Liver (tissue), 9 donors: ENCODE results near the gene DIABLO. TPM values are rescaled to one million over a fixed set of nuclear protein-coding genes. Genes with fewer than 3 reads are reported as not detected.

Experiments used
- DNase-seq: peaks from one replicate; pipeline ENCODE4 v3.0.0-alpha.2; 2017; ENCODE audit warnings: low spot score
- H3K27ac ChIP-seq, 2 donors: one replicate each; pipeline ENCODE4 v1.7.0; 2013; ENCODE audit warnings: inconsistent platforms in 2 of 2, low read length in 2 of 2, control low read depth in 1 of 2, low read depth in 1 of 2, mild to moderate bottlenecking in 1 of 2
- H3K27me3 ChIP-seq, 4 donors: one replicate each; pipeline versions ENCODE4 v1.6.1 to v1.7.0; 2013; ENCODE audit warnings: low read length in 3 of 4, inconsistent platforms in 1 of 4, mild to moderate bottlenecking in 1 of 4, moderate library complexity in 1 of 4; ENCODE audit not compliant: control insufficient read depth in 4 of 4, insufficient read depth in 4 of 4
- H3K36me3 ChIP-seq, 4 donors: one replicate each; pipeline versions ENCODE4 v1.6.1 to v1.7.0; 2013; ENCODE audit warnings: low read length in 3 of 4, mild to moderate bottlenecking in 3 of 4, low read depth in 1 of 4, moderate library complexity in 1 of 4; ENCODE audit not compliant: control insufficient read depth in 4 of 4, insufficient read depth in 3 of 4
- H3K4me1 ChIP-seq, 4 donors: one replicate each; pipeline versions ENCODE4 v1.6.1 to v1.7.0; 2013; ENCODE audit warnings: low read length in 3 of 4, mild to moderate bottlenecking in 3 of 4, moderate library complexity in 1 of 4; ENCODE audit not compliant: control insufficient read depth in 4 of 4, insufficient read depth in 4 of 4
- H3K4me3 ChIP-seq, 3 donors: one replicate each; pipeline versions ENCODE4 v1.6.1 to v1.7.0; 2013; ENCODE audit warnings: low read length in 3 of 3, control low read depth in 1 of 3, low read depth in 1 of 3, mild to moderate bottlenecking in 1 of 3
- H3K9ac ChIP-seq, 2 donors: one replicate each; pipeline ENCODE4 v1.7.0; 2013; ENCODE audit warnings: low read length in 2 of 2, mild to moderate bottlenecking in 2 of 2, moderate library complexity in 2 of 2, control low read depth in 1 of 2, low read depth in 1 of 2
- H3K9me3 ChIP-seq, 4 donors: one replicate each; pipeline versions ENCODE4 v1.6.1 to v1.7.0; 2013; ENCODE audit warnings: low read length in 3 of 4; ENCODE audit not compliant: control insufficient read depth in 4 of 4
- ATF3 ChIP-seq: IDR thresholded peaks from 2 replicates; pipeline ENCODE4 v1.6.1; 2016; ENCODE audit warnings: antibody characterized with exemption
- CTCF ChIP-seq: fragments of 150-350 bp; IDR thresholded peaks from 2 replicates; pipeline ENCODE4 v1.5.1; 2017; ENCODE audit warnings: improper control_type of control experiment, low read depth, low read length; ENCODE audit not compliant: missing input control
- EGR1 ChIP-seq, 2 donors: IDR thresholded peaks; 2 replicates each; pipeline ENCODE4 v1.6.1; 2016 to 2018; ENCODE audit warnings: antibody characterized with exemption in 2 of 2, low read depth in 2 of 2
- FOXA1 ChIP-seq: IDR thresholded peaks from 2 replicates; pipeline ENCODE4 v1.6.1; 2016; ENCODE audit warnings: antibody characterized with exemption
- FOXA2 ChIP-seq: IDR thresholded peaks from 2 replicates; pipeline ENCODE4 v1.6.1; 2016; ENCODE audit warnings: antibody characterized with exemption
- GABPA ChIP-seq, 2 donors: IDR thresholded peaks in 1 of 2; conservative IDR thresholded peaks in 1 of 2; 2 replicates each; pipeline ENCODE4 v1.6.1; 2016; ENCODE audit warnings: antibody characterized with exemption in 2 of 2, mild to moderate bottlenecking in 1 of 2, moderate library complexity in 1 of 2
- HNF4A ChIP-seq, 2 donors: conservative IDR thresholded peaks; 2 replicates each; pipeline ENCODE4 v1.6.1; 2016; ENCODE audit warnings: antibody characterized with exemption in 2 of 2, mild to moderate bottlenecking in 2 of 2
- HNF4G ChIP-seq: IDR thresholded peaks from 2 replicates; pipeline ENCODE4 v1.6.1; 2016; ENCODE audit warnings: antibody characterized with exemption
- JUND ChIP-seq, 2 donors: IDR thresholded peaks; 2 replicates each; pipeline ENCODE4 v1.6.1; 2016; ENCODE audit warnings: antibody characterized with exemption in 2 of 2
- MAX ChIP-seq: IDR thresholded peaks from 2 replicates; pipeline ENCODE4 v1.6.1; 2016; ENCODE audit warnings: antibody characterized with exemption
- NR2F2 ChIP-seq: IDR thresholded peaks from 2 replicates; pipeline ENCODE4 v1.6.1; 2016; ENCODE audit warnings: antibody characterized with exemption
- RXRA ChIP-seq, 2 donors: IDR thresholded peaks; 2 replicates each; pipeline ENCODE4 v1.6.1; 2017 to 2018; ENCODE audit warnings: antibody characterized with exemption in 2 of 2, mild to moderate bottlenecking in 1 of 2
- SP1 ChIP-seq: IDR thresholded peaks from 2 replicates; pipeline ENCODE4 v1.6.1; 2018; ENCODE audit warnings: antibody characterized with exemption, mild to moderate bottlenecking
- TAF1 ChIP-seq: conservative IDR thresholded peaks from 2 replicates; pipeline ENCODE4 v1.6.1; 2016; ENCODE audit warnings: antibody characterized with exemption, mild to moderate bottlenecking
- YY1 ChIP-seq: IDR thresholded peaks from 2 replicates; pipeline ENCODE4 v1.6.1; 2016; ENCODE audit warnings: antibody characterized with exemption, mild to moderate bottlenecking
- WGBS: extraction: QIAGEN DNeasy Blood & Tissue Kit; methylation state at CpG from one replicate; pipeline ENCODE4 v1.1.7; 2013; 5-methylcytosine and 5-hydroxymethylcytosine counted together
- polyA plus RNA-seq, 2 donors: library from polyadenylated mRNA; stranded (reverse) in 1 of 2; unstranded in 1 of 2; fragments of 200-250 nt in 1 of 2; fragments of >200 nt in 1 of 2; fragmentation: Nextera tagmentation in 1 of 2; extraction: Ambion mirVana in 1 of 2; gene quantifications; one replicate each; pipeline versions ENCODE4 v1.2.1 to v1.2.3, GENCODE V29; 2013 to 2015
- total RNA-seq, 2 donors: library from RNA; depleted of rRNA; stranded (reverse); fragments of >200 nt; gene quantifications; one replicate each; pipeline ENCODE4 v1.2.3, GENCODE V29; 2014
- TF ChIP-seq, protein P1 (sequence below): IDR thresholded peaks from 2 replicates; pipeline ENCODE4 v1.6.1; 2016; ENCODE audit warnings: antibody characterized with exemption
- TF ChIP-seq, protein P2 (sequence below): IDR thresholded peaks from 2 replicates; pipeline ENCODE4 v1.6.1; 2016; ENCODE audit warnings: antibody characterized with exemption, mild to moderate bottlenecking
- donor health status: healthy.
- donor health status: healthy.
- donor health status: healthy.
- donor health status: healthy.
- donor health status: healthy.

DIABLO gene
- total and polyA plus RNA-seq, 4 donors, result 20.4 to 34.4 (median 28.5) TPM

GRCh38 chr12:122171399-122171798 is 54.5 kb downstream of the DIABLO start:
- no peak overlapping the region for H3K4me3 ChIP-seq
- WGBS, result 92% methylated on average over 5 of the region's 5 CpGs
- H3K36me3 ChIP-seq, result no peaks in the 10 kb centered on the region
- no peak for DNase-seq
- no peaks in the 10 kb centered on the region for H3K27me3 ChIP-seq
- TF ChIP-seq NR2F2 (no peak), FOXA2 (no peak), YY1 (no peak), GABPA (IDR thresholded peaks at IDR 0.05 in 1 of 2, conservative IDR thresholded peaks at IDR 0.05 in 1 of 2) (no peak), HNF4A (conservative IDR thresholded peaks at IDR 0.05) (no peak), SP1 (no peak), JUND (IDR thresholded peaks at IDR 0.05) (no peak), MAX (no peak), FOXA1 (no peak), ATF3 (no peak), CTCF (no peak), HNF4G (no peak)
- TF ChIP-seq, protein P1, sequence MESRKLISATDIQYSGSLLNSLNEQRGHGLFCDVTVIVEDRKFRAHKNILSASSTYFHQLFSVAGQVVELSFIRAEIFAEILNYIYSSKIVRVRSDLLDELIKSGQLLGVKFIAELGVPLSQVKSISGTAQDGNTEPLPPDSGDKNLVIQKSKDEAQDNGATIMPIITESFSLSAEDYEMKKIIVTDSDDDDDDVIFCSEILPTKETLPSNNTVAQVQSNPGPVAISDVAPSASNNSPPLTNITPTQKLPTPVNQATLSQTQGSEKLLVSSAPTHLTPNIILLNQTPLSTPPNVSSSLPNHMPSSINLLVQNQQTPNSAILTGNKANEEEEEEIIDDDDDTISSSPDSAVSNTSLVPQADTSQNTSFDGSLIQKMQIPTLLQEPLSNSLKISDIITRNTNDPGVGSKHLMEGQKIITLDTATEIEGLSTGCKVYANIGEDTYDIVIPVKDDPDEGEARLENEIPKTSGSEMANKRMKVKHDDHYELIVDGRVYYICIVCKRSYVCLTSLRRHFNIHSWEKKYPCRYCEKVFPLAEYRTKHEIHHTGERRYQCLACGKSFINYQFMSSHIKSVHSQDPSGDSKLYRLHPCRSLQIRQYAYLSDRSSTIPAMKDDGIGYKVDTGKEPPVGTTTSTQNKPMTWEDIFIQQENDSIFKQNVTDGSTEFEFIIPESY, result no peak
- TF ChIP-seq, protein P2, sequence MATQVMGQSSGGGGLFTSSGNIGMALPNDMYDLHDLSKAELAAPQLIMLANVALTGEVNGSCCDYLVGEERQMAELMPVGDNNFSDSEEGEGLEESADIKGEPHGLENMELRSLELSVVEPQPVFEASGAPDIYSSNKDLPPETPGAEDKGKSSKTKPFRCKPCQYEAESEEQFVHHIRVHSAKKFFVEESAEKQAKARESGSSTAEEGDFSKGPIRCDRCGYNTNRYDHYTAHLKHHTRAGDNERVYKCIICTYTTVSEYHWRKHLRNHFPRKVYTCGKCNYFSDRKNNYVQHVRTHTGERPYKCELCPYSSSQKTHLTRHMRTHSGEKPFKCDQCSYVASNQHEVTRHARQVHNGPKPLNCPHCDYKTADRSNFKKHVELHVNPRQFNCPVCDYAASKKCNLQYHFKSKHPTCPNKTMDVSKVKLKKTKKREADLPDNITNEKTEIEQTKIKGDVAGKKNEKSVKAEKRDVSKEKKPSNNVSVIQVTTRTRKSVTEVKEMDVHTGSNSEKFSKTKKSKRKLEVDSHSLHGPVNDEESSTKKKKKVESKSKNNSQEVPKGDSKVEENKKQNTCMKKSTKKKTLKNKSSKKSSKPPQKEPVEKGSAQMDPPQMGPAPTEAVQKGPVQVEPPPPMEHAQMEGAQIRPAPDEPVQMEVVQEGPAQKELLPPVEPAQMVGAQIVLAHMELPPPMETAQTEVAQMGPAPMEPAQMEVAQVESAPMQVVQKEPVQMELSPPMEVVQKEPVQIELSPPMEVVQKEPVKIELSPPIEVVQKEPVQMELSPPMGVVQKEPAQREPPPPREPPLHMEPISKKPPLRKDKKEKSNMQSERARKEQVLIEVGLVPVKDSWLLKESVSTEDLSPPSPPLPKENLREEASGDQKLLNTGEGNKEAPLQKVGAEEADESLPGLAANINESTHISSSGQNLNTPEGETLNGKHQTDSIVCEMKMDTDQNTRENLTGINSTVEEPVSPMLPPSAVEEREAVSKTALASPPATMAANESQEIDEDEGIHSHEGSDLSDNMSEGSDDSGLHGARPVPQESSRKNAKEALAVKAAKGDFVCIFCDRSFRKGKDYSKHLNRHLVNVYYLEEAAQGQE, result no peak
- H3K9me3 ChIP-seq, result no peaks in the 10 kb centered on the region
- no peak overlapping the region for H3K9ac ChIP-seq
- H3K4me1 ChIP-seq, result peaks cover 0 to 14% (median under 1%) of the 10 kb centered on the region in 4 donors
- H3K27ac ChIP-seq, result no peak overlapping the region

GRCh38 chr12:122168492-122168891 is 57.4 kb downstream of the DIABLO start:
- no peak for DNase-seq
- no peaks in the 10 kb centered on the region for H3K9me3 ChIP-seq
- H3K4me3 ChIP-seq, result no peak overlapping the region
- TF ChIP-seq FOXA1 (no peak), EGR1 (IDR thresholded peaks at IDR 0.05; ENCODE audit: low read depth in 2 of 2) (no peak), GABPA (IDR thresholded peaks at IDR 0.05 in 1 of 2, conservative IDR thresholded peaks at IDR 0.05 in 1 of 2) (no peak), FOXA2 (no peak), TAF1 (no peak), JUND (IDR thresholded peaks at IDR 0.05) (no peak), ATF3 (no peak), RXRA (IDR thresholded peaks at IDR 0.05) (no peak), HNF4G (no peak), MAX (no peak)
- TF ChIP-seq, protein P1, result no peak
- H3K27me3 ChIP-seq, result no peaks in the 10 kb centered on the region
- H3K9ac ChIP-seq, result no peak overlapping the region
- H3K4me1 ChIP-seq, result peaks cover 0 to 14% (median under 1%) of the 10 kb centered on the region in 4 donors
- no peaks in the 10 kb centered on the region for H3K36me3 ChIP-seq
- H3K27ac ChIP-seq, result no peak overlapping the region
- WGBS, result 96% methylated on average over 3 of the region's 3 CpGs
